ENCODE results near the gene CAPZB.

CAPZB gene

GRCh38 chr1:19325958-19326747, 159.2 kb downstream of the CAPZB start:
- H3K9me3 ChIP-seq (ENCODE audit: control insufficient read depth, low read length) = no peaks in the 10 kb centered on the region
- H3K27ac ChIP-seq (ENCODE audit: insufficient read depth, low read length, poor library complexity, severe bottlenecking) = no peak overlapping the region
- no peak overlapping the region for H3K4me3 ChIP-seq (ENCODE audit: insufficient read depth, low read depth, low read length, poor library complexity, severe bottlenecking)
- no peaks in the 10 kb centered on the region for H3K4me1 ChIP-seq (ENCODE audit: control insufficient read depth, insufficient read depth, low read length, poor library complexity, severe bottlenecking)
- H3K27me3 ChIP-seq (replicated peaks; ENCODE audit: control insufficient read depth, insufficient read depth, low read length, poor library complexity, severe bottlenecking) = no peaks in the 10 kb centered on the region
- DNase-seq = no peak
- peaks cover 10% of the 10 kb centered on the region for H3K36me3 ChIP-seq (ENCODE audit: control insufficient read depth, insufficient read depth, low read length)

GRCh38 chr1:19325368-19325957, 159.9 kb downstream of the CAPZB start:
- H3K27ac ChIP-seq (ENCODE audit: insufficient read depth, low read length, poor library complexity, severe bottlenecking) = no peak overlapping the region
- no peak overlapping the region for H3K4me3 ChIP-seq (ENCODE audit: insufficient read depth, low read depth, low read length, poor library complexity, severe bottlenecking)
- no peak for DNase-seq
- H3K4me1 ChIP-seq (ENCODE audit: control insufficient read depth, insufficient read depth, low read length, poor library complexity, severe bottlenecking) = no peaks in the 10 kb centered on the region
- no peaks in the 10 kb centered on the region for H3K27me3 ChIP-seq (replicated peaks; ENCODE audit: control insufficient read depth, insufficient read depth, low read length, poor library complexity, severe bottlenecking)
- peaks cover 10% of the 10 kb centered on the region for H3K36me3 ChIP-seq (ENCODE audit: control insufficient read depth, insufficient read depth, low read length)
- H3K9me3 ChIP-seq (ENCODE audit: control insufficient read depth, low read length) = no peaks in the 10 kb centered on the region

- peaks cover 10% of the 10 kb centered on the region for H3K36me3 ChIP-seq (ENCODE audit: control insufficient read depth, insufficient read depth, low read length)
- H3K4me3 ChIP-seq (ENCODE audit: insufficient read depth, low read depth, low read length, poor library complexity, severe bottlenecking) = no peak overlapping the region
- H3K27ac ChIP-seq (ENCODE audit: insufficient read depth, low read length, poor library complexity, severe bottlenecking) = no peak overlapping the region
- no peaks in the 10 kb centered on the region for H3K4me1 ChIP-seq (ENCODE audit: control insufficient read depth, insufficient read depth, low read length, poor library complexity, severe bottlenecking)
- DNase-seq = no peak
- H3K9me3 ChIP-seq (ENCODE audit: control insufficient read depth, low read length) = no peaks in the 10 kb centered on the region
- H3K27me3 ChIP-seq (replicated peaks; ENCODE audit: control insufficient read depth, insufficient read depth, low read length, poor library complexity, severe bottlenecking) = no peaks in the 10 kb centered on the region
Measured at GRCh38 chr1:19324665-19324990, 160.7 kb downstream of the CAPZB start.

GRCh38 chr1:19323987-19324664, 161.2 kb downstream of the CAPZB start:
- H3K4me1 ChIP-seq (ENCODE audit: control insufficient read depth, insufficient read depth, low read length, poor library complexity, severe bottlenecking) = no peaks in the 10 kb centered on the region
- peaks cover 10% of the 10 kb centered on the region for H3K36me3 ChIP-seq (ENCODE audit: control insufficient read depth, insufficient read depth, low read length)
- H3K27ac ChIP-seq (ENCODE audit: insufficient read depth, low read length, poor library complexity, severe bottlenecking) = no peak overlapping the region

GRCh38 chr1:19322481-19322880, 162.9 kb downstream of the CAPZB start:
- Histone ChIP-seq H3K9me3 (ENCODE audit: control insufficient read depth, low read length) (no peaks in the 10 kb centered on the region), H3K36me3 (ENCODE audit: control insufficient read depth, insufficient read depth, low read length) (peaks cover 6% of the 10 kb centered on the region), H3K27me3 (replicated peaks; ENCODE audit: control insufficient read depth, insufficient read depth, low read length, poor library complexity, severe bottlenecking) (no peaks in the 10 kb centered on the region), H3K4me1 (ENCODE audit: control insufficient read depth, insufficient read depth, low read length, poor library complexity, severe bottlenecking) (no peaks in the 10 kb centered on the region), H3K4me3 (ENCODE audit: insufficient read depth, low read depth, low read length, poor library complexity, severe bottlenecking) (no peak overlapping the region), H3K27ac (ENCODE audit: insufficient read depth, low read length, poor library complexity, severe bottlenecking) (no peak overlapping the region)
- no peak for DNase-seq

More at GRCh38 chr1:19323987-19324664, 161.2 kb downstream of the CAPZB start:
- Histone ChIP-seq H3K27me3 (replicated peaks; ENCODE audit: control insufficient read depth, insufficient read depth, low read length, poor library complexity, severe bottlenecking) (no peaks in the 10 kb centered on the region), H3K4me3 (ENCODE audit: insufficient read depth, low read depth, low read length, poor library complexity, severe bottlenecking) (no peak overlapping the region), H3K9me3 (ENCODE audit: control insufficient read depth, low read length) (no peaks in the 10 kb centered on the region)
- DNase-seq = no peak

- H3K4me3 ChIP-seq (ENCODE audit: insufficient read depth, low read depth, low read length, poor library complexity, severe bottlenecking) = no peak overlapping the region
- H3K36me3 ChIP-seq (ENCODE audit: control insufficient read depth, insufficient read depth, low read length) = peaks cover 6% of the 10 kb centered on the region
- H3K27me3 ChIP-seq (replicated peaks; ENCODE audit: control insufficient read depth, insufficient read depth, low read length, poor library complexity, severe bottlenecking) = no peaks in the 10 kb centered on the region
- H3K9me3 ChIP-seq (ENCODE audit: control insufficient read depth, low read length) = no peaks in the 10 kb centered on the region
- no peak overlapping the region for H3K27ac ChIP-seq (ENCODE audit: insufficient read depth, low read length, poor library complexity, severe bottlenecking)
- no peak for DNase-seq
- H3K4me1 ChIP-seq (ENCODE audit: control insufficient read depth, insufficient read depth, low read length, poor library complexity, severe bottlenecking) = no peaks in the 10 kb centered on the region
Measured at GRCh38 chr1:19321071-19321470, 164.3 kb downstream of the CAPZB start.

- Histone ChIP-seq H3K27me3 (replicated peaks; ENCODE audit: control insufficient read depth, insufficient read depth, low read length, poor library complexity, severe bottlenecking) (no peaks in the 10 kb centered on the region), H3K4me3 (ENCODE audit: insufficient read depth, low read depth, low read length, poor library complexity, severe bottlenecking) (no peak overlapping the region), H3K36me3 (ENCODE audit: control insufficient read depth, insufficient read depth, low read length) (peaks cover 3% of the 10 kb centered on the region), H3K4me1 (ENCODE audit: control insufficient read depth, insufficient read depth, low read length, poor library complexity, severe bottlenecking) (no peaks in the 10 kb centered on the region), H3K27ac (ENCODE audit: insufficient read depth, low read length, poor library complexity, severe bottlenecking) (no peak overlapping the region), H3K9me3 (ENCODE audit: control insufficient read depth, low read length) (no peaks in the 10 kb centered on the region)
- no peak for DNase-seq
Measured at GRCh38 chr1:19319196-19319595, 166.1 kb downstream of the CAPZB start.

GRCh38 chr1:19317126-19317910, 168.0 kb downstream of the CAPZB start:
- Histone ChIP-seq H3K36me3 (ENCODE audit: control insufficient read depth, insufficient read depth, low read length) (peaks cover 3% of the 10 kb centered on the region), H3K27me3 (replicated peaks; ENCODE audit: control insufficient read depth, insufficient read depth, low read length, poor library complexity, severe bottlenecking) (no peaks in the 10 kb centered on the region), H3K4me1 (ENCODE audit: control insufficient read depth, insufficient read depth, low read length, poor library complexity, severe bottlenecking) (peaks cover 9% of the 10 kb centered on the region), H3K9me3 (ENCODE audit: control insufficient read depth, low read length) (no peaks in the 10 kb centered on the region), H3K27ac (ENCODE audit: insufficient read depth, low read length, poor library complexity, severe bottlenecking) (no peak overlapping the region), H3K4me3 (ENCODE audit: insufficient read depth, low read depth, low read length, poor library complexity, severe bottlenecking) (no peak overlapping the region)
- no peak for DNase-seq

GRCh38 chr1:19315378-19316198, 169.8 kb downstream of the CAPZB start:
- H3K27ac ChIP-seq (ENCODE audit: insufficient read depth, low read length, poor library complexity, severe bottlenecking) = no peak overlapping the region
- H3K4me3 ChIP-seq (ENCODE audit: insufficient read depth, low read depth, low read length, poor library complexity, severe bottlenecking) = no peak overlapping the region
- no peaks in the 10 kb centered on the region for H3K9me3 ChIP-seq (ENCODE audit: control insufficient read depth, low read length)
- no peaks in the 10 kb centered on the region for H3K36me3 ChIP-seq (ENCODE audit: control insufficient read depth, insufficient read depth, low read length)
- no peak for DNase-seq
- H3K27me3 ChIP-seq (replicated peaks; ENCODE audit: control insufficient read depth, insufficient read depth, low read length, poor library complexity, severe bottlenecking) = no peaks in the 10 kb centered on the region
- H3K4me1 ChIP-seq (ENCODE audit: control insufficient read depth, insufficient read depth, low read length, poor library complexity, severe bottlenecking) = peaks cover 15% of the 10 kb centered on the region

Measured in effector memory CD4-positive, alpha-beta T cell (primary cell).